ENCODE results near the gene PCDH9. TPM values are rescaled to one million over a fixed set of nuclear protein-coding genes. Genes with fewer than 3 reads are reported as not detected.

PCDH9 gene
- total and polyA plus RNA-seq, 2 experiments from 2014 or later = 0.31 to 0.52 TPM

DNA sequence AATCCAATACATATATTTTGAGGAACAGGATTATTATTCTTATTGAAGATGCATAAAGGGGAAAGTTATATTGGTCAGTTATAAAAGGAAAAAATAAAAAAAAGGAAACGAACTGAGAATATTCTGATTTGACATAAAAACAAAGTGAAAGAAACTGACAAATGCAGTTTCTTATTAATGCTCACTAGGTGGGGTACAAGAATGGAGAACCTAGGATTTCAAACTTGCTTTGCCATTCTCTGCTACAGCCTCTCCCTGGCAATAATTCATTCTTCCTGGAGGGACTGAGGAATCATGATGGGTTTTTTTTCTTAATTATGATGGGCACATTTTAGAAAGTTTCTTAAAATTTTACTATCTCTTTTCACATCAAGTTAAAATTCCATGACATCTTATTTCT, 154.9 kb downstream of the PCDH9 start (continued):
- TF ChIP-seq, protein P1, sequence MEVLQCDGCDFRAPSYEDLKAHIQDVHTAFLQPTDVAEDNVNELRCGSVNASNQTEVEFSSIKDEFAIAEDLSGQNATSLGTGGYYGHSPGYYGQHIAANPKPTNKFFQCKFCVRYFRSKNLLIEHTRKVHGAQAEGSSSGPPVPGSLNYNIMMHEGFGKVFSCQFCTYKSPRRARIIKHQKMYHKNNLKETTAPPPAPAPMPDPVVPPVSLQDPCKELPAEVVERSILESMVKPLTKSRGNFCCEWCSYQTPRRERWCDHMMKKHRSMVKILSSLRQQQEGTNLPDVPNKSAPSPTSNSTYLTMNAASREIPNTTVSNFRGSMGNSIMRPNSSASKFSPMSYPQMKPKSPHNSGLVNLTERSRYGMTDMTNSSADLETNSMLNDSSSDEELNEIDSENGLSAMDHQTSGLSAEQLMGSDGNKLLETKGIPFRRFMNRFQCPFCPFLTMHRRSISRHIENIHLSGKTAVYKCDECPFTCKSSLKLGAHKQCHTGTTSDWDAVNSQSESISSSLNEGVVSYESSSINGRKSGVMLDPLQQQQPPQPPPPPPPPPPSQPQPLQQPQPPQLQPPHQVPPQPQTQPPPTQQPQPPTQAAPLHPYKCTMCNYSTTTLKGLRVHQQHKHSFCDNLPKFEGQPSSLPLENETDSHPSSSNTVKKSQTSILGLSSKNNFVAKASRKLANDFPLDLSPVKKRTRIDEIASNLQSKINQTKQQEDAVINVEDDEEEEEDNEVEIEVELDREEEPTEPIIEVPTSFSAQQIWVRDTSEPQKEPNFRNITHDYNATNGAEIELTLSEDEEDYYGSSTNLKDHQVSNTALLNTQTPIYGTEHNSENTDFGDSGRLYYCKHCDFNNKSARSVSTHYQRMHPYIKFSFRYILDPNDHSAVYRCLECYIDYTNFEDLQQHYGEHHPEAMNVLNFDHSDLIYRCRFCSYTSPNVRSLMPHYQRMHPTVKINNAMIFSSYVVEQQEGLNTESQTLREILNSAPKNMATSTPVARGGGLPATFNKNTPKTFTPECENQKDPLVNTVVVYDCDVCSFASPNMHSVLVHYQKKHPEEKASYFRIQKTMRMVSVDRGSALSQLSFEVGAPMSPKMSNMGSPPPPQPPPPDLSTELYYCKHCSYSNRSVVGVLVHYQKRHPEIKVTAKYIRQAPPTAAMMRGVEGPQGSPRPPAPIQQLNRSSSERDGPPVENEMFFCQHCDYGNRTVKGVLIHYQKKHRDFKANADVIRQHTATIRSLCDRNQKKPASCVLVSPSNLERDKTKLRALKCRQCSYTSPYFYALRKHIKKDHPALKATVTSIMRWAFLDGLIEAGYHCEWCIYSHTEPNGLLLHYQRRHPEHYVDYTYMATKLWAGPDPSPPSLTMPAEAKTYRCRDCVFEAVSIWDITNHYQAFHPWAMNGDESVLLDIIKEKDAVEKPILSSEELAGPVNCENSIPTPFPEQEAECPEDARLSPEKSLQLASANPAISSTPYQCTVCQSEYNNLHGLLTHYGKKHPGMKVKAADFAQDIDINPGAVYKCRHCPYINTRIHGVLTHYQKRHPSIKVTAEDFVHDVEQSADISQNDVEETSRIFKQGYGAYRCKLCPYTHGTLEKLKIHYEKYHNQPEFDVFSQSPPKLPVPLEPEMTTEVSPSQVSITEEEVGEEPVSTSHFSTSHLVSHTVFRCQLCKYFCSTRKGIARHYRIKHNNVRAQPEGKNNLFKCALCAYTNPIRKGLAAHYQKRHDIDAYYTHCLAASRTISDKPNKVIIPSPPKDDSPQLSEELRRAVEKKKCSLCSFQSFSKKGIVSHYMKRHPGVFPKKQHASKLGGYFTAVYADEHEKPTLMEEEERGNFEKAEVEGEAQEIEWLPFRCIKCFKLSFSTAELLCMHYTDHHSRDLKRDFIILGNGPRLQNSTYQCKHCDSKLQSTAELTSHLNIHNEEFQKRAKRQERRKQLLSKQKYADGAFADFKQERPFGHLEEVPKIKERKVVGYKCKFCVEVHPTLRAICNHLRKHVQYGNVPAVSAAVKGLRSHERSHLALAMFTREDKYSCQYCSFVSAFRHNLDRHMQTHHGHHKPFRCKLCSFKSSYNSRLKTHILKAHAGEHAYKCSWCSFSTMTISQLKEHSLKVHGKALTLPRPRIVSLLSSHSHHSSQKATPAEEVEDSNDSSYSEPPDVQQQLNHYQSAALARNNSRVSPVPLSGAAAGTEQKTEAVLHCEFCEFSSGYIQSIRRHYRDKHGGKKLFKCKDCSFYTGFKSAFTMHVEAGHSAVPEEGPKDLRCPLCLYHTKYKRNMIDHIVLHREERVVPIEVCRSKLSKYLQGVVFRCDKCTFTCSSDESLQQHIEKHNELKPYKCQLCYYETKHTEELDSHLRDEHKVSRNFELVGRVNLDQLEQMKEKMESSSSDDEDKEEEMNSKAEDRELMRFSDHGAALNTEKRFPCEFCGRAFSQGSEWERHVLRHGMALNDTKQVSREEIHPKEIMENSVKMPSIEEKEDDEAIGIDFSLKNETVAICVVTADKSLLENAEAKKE (CRISPR knock-in tag; IDR thresholded peaks at IDR 0.05) = no peak

DNA sequence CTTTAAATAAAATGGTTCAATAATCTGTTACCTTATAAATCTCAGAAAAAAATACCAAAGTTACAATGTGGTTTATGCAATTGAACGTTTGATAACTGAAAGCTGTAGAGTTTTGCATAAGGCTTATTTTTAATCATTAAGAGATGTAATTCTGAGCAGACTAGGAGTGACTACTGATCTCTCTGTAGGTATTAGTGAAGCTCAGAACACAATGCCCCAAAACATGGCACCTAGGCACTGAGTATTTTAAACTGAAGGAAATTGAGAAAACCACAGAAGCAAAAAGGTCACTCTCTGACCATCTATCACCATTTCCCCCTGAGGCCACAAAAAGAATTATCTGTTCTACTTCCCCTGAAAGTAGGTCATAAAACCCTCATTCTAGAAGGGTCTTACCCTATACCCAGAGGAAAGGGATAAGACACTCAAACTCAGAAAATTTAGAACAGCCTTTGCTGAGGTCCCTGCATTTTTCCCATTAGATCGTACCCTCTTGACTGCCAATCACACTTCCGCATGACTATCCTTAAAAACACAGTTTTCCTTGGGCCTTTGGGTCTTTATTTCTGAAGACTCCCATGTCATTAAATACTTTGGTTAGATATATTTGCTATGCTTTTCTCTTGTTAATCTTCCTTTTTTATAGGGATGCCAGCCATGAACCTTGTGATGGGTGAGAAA, 158.1 kb downstream of the PCDH9 start:
- Histone ChIP-seq H3K4me3 (no peak overlapping the region), H3K27me3 (ENCODE audit: insufficient read depth) (no peaks in the 10 kb centered on the region), H3F3A (replicated peaks; ENCODE audit: low read depth) (no peaks in the 10 kb centered on the region), H3K9me2 (ENCODE audit: insufficient read depth) (no peaks in the 10 kb centered on the region), H3K4me2 (no peak overlapping the region), H2AFZ (no peak overlapping the region), H3K4me1 (ENCODE audit: insufficient read depth) (peaks cover 13% of the 10 kb centered on the region), H3K36me3 (ENCODE audit: insufficient read depth) (no peaks in the 10 kb centered on the region), H3K79me2 (replicated peaks; ENCODE audit: insufficient read depth) (no peaks in the 10 kb centered on the region), H4K20me1 (replicated peaks; ENCODE audit: insufficient read depth) (no peaks in the 10 kb centered on the region), H3K27ac (ENCODE audit: low read depth) (no peak overlapping the region)
- DNase-seq (ENCODE audit: low spot score) = no peak
- H3K27ac Mint-ChIP-seq = no peak overlapping the region
- H3K4me1 Mint-ChIP-seq = peaks cover 15% of the 10 kb centered on the region
- H3K27me3 Mint-ChIP-seq (ENCODE audit: insufficient read depth, low read depth, poor library complexity) = peaks cover 2% of the 10 kb centered on the region
- H3K9me3 Mint-ChIP-seq = no peaks in the 10 kb centered on the region
- no peak for ATAC-seq
- H3K36me3 Mint-ChIP-seq (ENCODE audit: low read depth) = no peaks in the 10 kb centered on the region
- no peak overlapping the region for H3K4me3 Mint-ChIP-seq
- TF ChIP-seq STAT1 (IDR thresholded peaks at IDR 0.05; ENCODE audit: unreplicated experiment) (no peak), ZNF331 (CRISPR knock-in tag; IDR thresholded peaks at IDR 0.05; ENCODE audit: low read depth) (no peak), EZH2 (IDR thresholded peaks at IDR 0.05; ENCODE audit: low read depth, unreplicated experiment) (no peak), ZNF114 (CRISPR knock-in tag; IDR thresholded peaks at IDR 0.05) (no peak)
- TF ChIP-seq, protein P2, sequence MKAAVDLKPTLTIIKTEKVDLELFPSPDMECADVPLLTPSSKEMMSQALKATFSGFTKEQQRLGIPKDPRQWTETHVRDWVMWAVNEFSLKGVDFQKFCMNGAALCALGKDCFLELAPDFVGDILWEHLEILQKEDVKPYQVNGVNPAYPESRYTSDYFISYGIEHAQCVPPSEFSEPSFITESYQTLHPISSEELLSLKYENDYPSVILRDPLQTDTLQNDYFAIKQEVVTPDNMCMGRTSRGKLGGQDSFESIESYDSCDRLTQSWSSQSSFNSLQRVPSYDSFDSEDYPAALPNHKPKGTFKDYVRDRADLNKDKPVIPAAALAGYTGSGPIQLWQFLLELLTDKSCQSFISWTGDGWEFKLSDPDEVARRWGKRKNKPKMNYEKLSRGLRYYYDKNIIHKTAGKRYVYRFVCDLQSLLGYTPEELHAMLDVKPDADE (IDR thresholded peaks at IDR 0.05) = no peak
- TF ChIP-seq, protein P1 (CRISPR knock-in tag; IDR thresholded peaks at IDR 0.05) = no peak

Measured in GM23338 (cell line).